ENCODE measurements around the gene PHLPP2.

DNA sequence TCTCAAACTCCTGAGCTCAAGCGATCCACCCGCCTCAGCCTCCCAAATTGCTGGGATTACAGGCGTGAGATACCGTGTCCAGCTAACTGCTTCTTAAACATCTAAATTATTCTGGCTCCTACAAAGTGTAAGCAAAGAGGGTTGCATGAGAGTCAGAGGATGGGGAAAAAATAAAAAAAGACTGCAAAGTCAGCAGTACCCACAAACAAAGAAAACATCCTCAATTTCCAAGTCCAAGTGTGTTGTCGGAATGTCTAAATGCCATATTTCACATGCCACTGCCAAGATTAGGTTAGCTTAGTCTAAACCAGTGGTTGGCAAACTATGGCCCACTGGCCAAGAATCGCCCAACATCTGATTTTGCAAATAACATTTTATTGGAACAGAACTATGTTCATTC, 13.0 kb upstream of the PHLPP2 start:
- TF ChIP-seq, protein P1, sequence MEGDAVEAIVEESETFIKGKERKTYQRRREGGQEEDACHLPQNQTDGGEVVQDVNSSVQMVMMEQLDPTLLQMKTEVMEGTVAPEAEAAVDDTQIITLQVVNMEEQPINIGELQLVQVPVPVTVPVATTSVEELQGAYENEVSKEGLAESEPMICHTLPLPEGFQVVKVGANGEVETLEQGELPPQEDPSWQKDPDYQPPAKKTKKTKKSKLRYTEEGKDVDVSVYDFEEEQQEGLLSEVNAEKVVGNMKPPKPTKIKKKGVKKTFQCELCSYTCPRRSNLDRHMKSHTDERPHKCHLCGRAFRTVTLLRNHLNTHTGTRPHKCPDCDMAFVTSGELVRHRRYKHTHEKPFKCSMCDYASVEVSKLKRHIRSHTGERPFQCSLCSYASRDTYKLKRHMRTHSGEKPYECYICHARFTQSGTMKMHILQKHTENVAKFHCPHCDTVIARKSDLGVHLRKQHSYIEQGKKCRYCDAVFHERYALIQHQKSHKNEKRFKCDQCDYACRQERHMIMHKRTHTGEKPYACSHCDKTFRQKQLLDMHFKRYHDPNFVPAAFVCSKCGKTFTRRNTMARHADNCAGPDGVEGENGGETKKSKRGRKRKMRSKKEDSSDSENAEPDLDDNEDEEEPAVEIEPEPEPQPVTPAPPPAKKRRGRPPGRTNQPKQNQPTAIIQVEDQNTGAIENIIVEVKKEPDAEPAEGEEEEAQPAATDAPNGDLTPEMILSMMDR (IDR thresholded peaks at IDR 0.05; ENCODE audit: poor library complexity): no peak
- TF ChIP-seq EZH2phosphoT487 (IDR thresholded peaks at IDR 0.05; ENCODE audit: low read depth, severe bottlenecking, unreplicated experiment): no peak

All from hepatocyte (in vitro differentiated cells).